ENCODE data around the gene B3GNT8. TPM values are rescaled to one million over a fixed set of nuclear protein-coding genes. Genes with fewer than 3 reads are reported as not detected.

Gene B3GNT8
- total RNA-seq, 1 experiment from 2014 or later: not detected

- Histone ChIP-seq H2AFZ (ENCODE audit: low read depth, low read length, poor library complexity, severe bottlenecking) (no peak overlapping the region), H3K9ac (ENCODE audit: low read length) (peak overlapping the region; percentile 92), H3K4me1 (ENCODE audit: control insufficient read depth in 1 of 2, insufficient read depth in 2 of 2, low read length in 2 of 2) (peaks cover 12 to 21% of the 10 kb centered on the region in 2 experiments), H3K79me2 (ENCODE audit: insufficient read depth, low read length) (peaks cover 42% of the 10 kb centered on the region), H3K9me3 (ENCODE audit: control insufficient read depth in 1 of 2, insufficient read depth in 1 of 2, low read depth in 1 of 2, low read length in 2 of 2) (no peaks in the 10 kb centered on the region), H3K27me3 (ENCODE audit: insufficient read depth, low read length) (no peaks in the 10 kb centered on the region), H3K36me3 (ENCODE audit: control insufficient read depth in 1 of 2, insufficient read depth in 2 of 2, low read length in 2 of 2) (no peaks in the 10 kb centered on the region), H3K9me2 (ENCODE audit: insufficient read depth) (no peaks in the 10 kb centered on the region), H3K27ac (ENCODE audit: low read depth, low read length) (no peak overlapping the region), H3K4me2 (ENCODE audit: low read length) (peak overlapping the region; percentile 83), H4K20me1 (ENCODE audit: insufficient read depth) (no peaks in the 10 kb centered on the region), H3K4me3 (replicated peaks in 1 of 2; ENCODE audit: low read depth in 1 of 2, low read length in 2 of 2) (peak overlapping the region; percentile 60 to 93)
- ChIA-PET POLR2A (no interaction called here), CTCF (no interaction called here), RAD21 (ENCODE audit: low non-redundant PET in 1 of 2, low total read pairs in 2 of 2, uncharacterized antibody in 2 of 2, unreplicated experiment in 2 of 2) (no interaction called here)
- TF ChIP-seq YY1 (IDR thresholded peaks at IDR 0.05; ENCODE audit: extremely low read depth, insufficient replicate concordance, low read depth, low read length): no peak
- TF ChIP-seq EZH2phosphoT487 (IDR thresholded peaks at IDR 0.05; ENCODE audit: borderline replicate concordance): no peak
- no peak for TF ChIP-seq SP1 (IDR thresholded peaks at IDR 0.05; ENCODE audit: low read depth)
- no peak for TF ChIP-seq EZH2 (IDR thresholded peaks at IDR 0.05)
- TF ChIP-seq SIN3A (IDR thresholded peaks at IDR 0.05; ENCODE audit: low read depth): no peak
- no peak for TF ChIP-seq RAD21 (IDR thresholded peaks at IDR 0.05; ENCODE audit: low read depth)
- no peak for TF ChIP-seq JUND (IDR thresholded peaks at IDR 0.05)
- no peak for TF ChIP-seq POLR2A (IDR thresholded peaks at IDR 0.05; ENCODE audit: borderline replicate concordance, extremely low read depth, insufficient read depth, insufficient read length)
- no peak for TF ChIP-seq SRF (IDR thresholded peaks at IDR 0.05; ENCODE audit: low read depth)
- no peak for TF ChIP-seq EGR1 (IDR thresholded peaks at IDR 0.05; ENCODE audit: low read depth)
- no peak for TF ChIP-seq CTCF (IDR thresholded peaks at IDR 0.05 in 2 of 3, conservative IDR thresholded peaks at IDR 0.05 in 1 of 3; ENCODE audit: borderline replicate concordance in 1 of 3, insufficient read depth in 1 of 3, low read depth in 2 of 3, low read length in 2 of 3)
- TF ChIP-seq, protein P1, sequence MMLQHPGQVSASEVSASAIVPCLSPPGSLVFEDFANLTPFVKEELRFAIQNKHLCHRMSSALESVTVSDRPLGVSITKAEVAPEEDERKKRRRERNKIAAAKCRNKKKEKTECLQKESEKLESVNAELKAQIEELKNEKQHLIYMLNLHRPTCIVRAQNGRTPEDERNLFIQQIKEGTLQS (IDR thresholded peaks at IDR 0.05): no peak
- no peak for TF ChIP-seq ELF1 (IDR thresholded peaks at IDR 0.05; ENCODE audit: borderline replicate concordance, low read depth)
- BruUV-seq (replicated peaks): no TSS peak
- DNase-seq (ENCODE audit: low read depth, low spot score) (no peak), ATAC-seq (no peak)
- intact Hi-C loops (cut with micrococcal nuclease): no loop called here
These were observed 28.1 kb downstream of the B3GNT8 start for GRCh38 chr19:41399091-41399490.

Measured in HCT116 (cell line).